ENCODE results near the gene CENPM. TPM values are rescaled to one million over a fixed set of nuclear protein-coding genes. Genes with fewer than 3 reads are reported as not detected.

CENPM gene
- total RNA-seq, 1 donor from 2014 or later = 13.3 TPM

GRCh38 chr22:41940832-41941765 lies 5.9 kb downstream of the CENPM start:
- DNase-seq (peak; percentile 85), ATAC-seq (ENCODE audit: low read depth) (peak; percentile 55)
- H3K36me3 Mint-ChIP-seq (ENCODE audit: low read depth) = peaks cover 5% of the 10 kb centered on the region
- H3K27me3 Mint-ChIP-seq = no peaks in the 10 kb centered on the region
- intact Hi-C loops (cut with micrococcal nuclease) = loop anchor here (1.0 to 5.0 kb wide), 12 partner anchors 10 to 399 kb away; partner anchors contain the start of genes POLR3H and TNFRSF13C
- H3K4me1 Mint-ChIP-seq = peaks cover 61% of the 10 kb centered on the region
- H3K9me3 Mint-ChIP-seq = no peaks in the 10 kb centered on the region
- TF ChIP-seq CTCF (IDR thresholded peaks at IDR 0.05) = no peak
- CTCF ChIA-PET = interaction anchor here (0.6 to 9.1 kb wide), 30 partner anchors 9 to 275 kb away, joined by 3 to 258 read pairs (median 5); partner anchors contain the start of genes CCDC134, MEI1, SMIM45 and SREBF2
- H3K27ac Mint-ChIP-seq = peak overlapping the region; percentile 100
- H3K4me3 Mint-ChIP-seq = peak overlapping the region; percentile 92
- POLR2A ChIA-PET = interaction anchor here (0.6 to 9.1 kb wide), 29 partner anchors 8 to 468 kb away, joined by 3 to 1414 read pairs (median 6); partner anchors contain the start of genes CCDC134, MEI1, SHISA8 and SMDT1

GRCh38 chr22:41939981-41940831 lies 6.7 kb downstream of the CENPM start:
- peak; percentile 41 for ATAC-seq (ENCODE audit: low read depth)
- Mint-ChIP-seq H3K36me3 (ENCODE audit: low read depth) (peaks cover 5% of the 10 kb centered on the region), H3K4me1 (peaks cover 65% of the 10 kb centered on the region), H3K9me3 (no peaks in the 10 kb centered on the region), H3K27me3 (no peaks in the 10 kb centered on the region), H3K4me3 (peak overlapping the region; percentile 92), H3K27ac (peak overlapping the region; percentile 100)
- no peak for TF ChIP-seq CTCF (IDR thresholded peaks at IDR 0.05)
- ChIA-PET POLR2A (interaction anchor here (1.0 to 9.1 kb wide), 27 partner anchors 8 to 467 kb away, joined by 3 to 1414 read pairs (median 6); partner anchors contain the start of genes CCDC134, MEI1, SHISA8 and SMDT1), CTCF (interaction anchor here (0.6 to 9.1 kb wide), 26 partner anchors 10 to 274 kb away, joined by 3 to 258 read pairs (median 6); partner anchors contain the start of genes CCDC134, MEI1, SREBF2 and TNFRSF13C)
- intact Hi-C loops (cut with micrococcal nuclease) = loop anchor here (1.0 to 10.0 kb wide), 9 partner anchors 9 to 985 kb away; partner anchors contain the start of genes POLR3H, RBX1 and TNFRSF13C
- DNase-seq = peak; percentile 84

GRCh38 chr22:41936894-41937169 lies 10.1 kb downstream of the CENPM start:
- no peak for TF ChIP-seq CTCF (IDR thresholded peaks at IDR 0.05)
- ChIA-PET CTCF (interaction anchor here (1.7 to 9.1 kb wide), 2 partner anchors 13 to 74 kb away, joined by 7 to 258 read pairs; partner anchors contain the start of gene TNFRSF13C), POLR2A (interaction anchor here (0.6 to 9.1 kb wide), 15 partner anchors 10 to 604 kb away, joined by 3 to 1414 read pairs (median 6); partner anchors contain the start of genes CCDC134, CENPM, DESI1 and NDUFA6)
- ATAC-seq (ENCODE audit: low read depth) = no peak
- Mint-ChIP-seq H3K36me3 (ENCODE audit: low read depth) (peaks cover 5% of the 10 kb centered on the region), H3K27ac (peak overlapping the region; percentile 100), H3K27me3 (no peaks in the 10 kb centered on the region), H3K4me1 (peaks cover 99% of the 10 kb centered on the region), H3K4me3 (peak overlapping the region; percentile 92), H3K9me3 (no peaks in the 10 kb centered on the region)
- intact Hi-C loops (cut with micrococcal nuclease) = loop anchor here (1.0 to 10.0 kb wide), 4 partner anchors 11 to 982 kb away; partner anchors contain the start of genes RBX1, SREBF2 and TNFRSF13C
- DNase-seq = no peak

GRCh38 chr22:41935509-41935908 lies 11.4 kb downstream of the CENPM start:
- CTCF ChIA-PET = interaction anchor here (9.1 kb wide), 1 partner anchor 12 kb away, joined by 258 read pairs; the partner anchor contains the start of gene TNFRSF13C

More at GRCh38 chr22:41935509-41935908, 11.4 kb downstream of the CENPM start:
- no peak for TF ChIP-seq CTCF (IDR thresholded peaks at IDR 0.05)
- H3K9me3 Mint-ChIP-seq = no peaks in the 10 kb centered on the region
- peaks cover 100% of the 10 kb centered on the region for H3K4me1 Mint-ChIP-seq
- H3K36me3 Mint-ChIP-seq (ENCODE audit: low read depth) = peaks cover 5% of the 10 kb centered on the region
- POLR2A ChIA-PET = interaction anchor here (0.6 to 9.1 kb wide), 18 partner anchors 12 to 526 kb away, joined by 3 to 1414 read pairs (median 6); partner anchors contain the start of genes CCDC134, CENPM, DESI1 and NDUFA6
- peak overlapping the region; percentile 100 for H3K27ac Mint-ChIP-seq
- no peaks in the 10 kb centered on the region for H3K27me3 Mint-ChIP-seq
- H3K4me3 Mint-ChIP-seq = peak overlapping the region; percentile 92
- intact Hi-C loops (cut with micrococcal nuclease) = loop anchor here (10.0 kb wide), 1 partner anchor 981 kb away; the partner anchor contains the start of gene RBX1
- DNase-seq (peak; percentile 38), ATAC-seq (ENCODE audit: low read depth) (no peak)

Data from activated B cell treated with CpG ODN at 0.5 μM for 24 hours (primary cell).